Smooth muscle cell (in vitro differentiated cells): Measurements from ENCODE around the gene TEC. TPM values are rescaled to one million over a fixed set of nuclear protein-coding genes. Genes with fewer than 3 reads are reported as not detected.

Experiments used
- DNase-seq: peaks from one replicate; lab custom pipeline; 2025; ENCODE audit not compliant: unreplicated experiment; lab: John Stamatoyannopoulos, UW
- H2AFZ ChIP-seq: fragments of 200-600 bp; sonication (generic); 2 replicates; pipeline ENCODE4 v1.6.0; 2016; ENCODE audit warnings: antibody characterized with exemption, low read depth, mild to moderate bottlenecking
- H3F3A ChIP-seq: fragments of 200-600 bp; sonication (generic); 2 replicates; pipeline ENCODE4 v1.6.0; 2017; ENCODE audit warnings: antibody characterized with exemption, low read depth
- H3K27ac ChIP-seq: fragments of 200-600 bp; sonication (generic); 2 replicates; pipeline ENCODE4 v1.5.1; 2016; ENCODE audit warnings: low read depth, mild to moderate bottlenecking
- H3K27me3 ChIP-seq: fragments of 200-600 bp; sonication (generic); 2 replicates; pipeline ENCODE4 v1.6.1; 2016; ENCODE audit warnings: low read depth, mild to moderate bottlenecking
- H3K36me3 ChIP-seq: fragments of 200-600 bp; sonication (generic); 2 replicates; pipeline ENCODE4 v1.5.1; 2016; ENCODE audit warnings: low read depth
- H3K4me1 ChIP-seq: fragments of 200-600 bp; sonication (generic); 2 replicates; pipeline ENCODE4 v1.5.1; 2016; ENCODE audit warnings: low read depth
- H3K4me2 ChIP-seq: fragments of 200-600 bp; sonication (generic); 2 replicates; pipeline ENCODE4 v1.6.0; 2016; ENCODE audit warnings: mild to moderate bottlenecking
- H3K4me3 ChIP-seq: fragments of 200-600 bp; sonication (generic); 2 replicates; pipeline ENCODE4 v1.5.1; 2016; ENCODE audit warnings: mild to moderate bottlenecking
- H3K79me2 ChIP-seq: fragments of 200-600 bp; sonication (generic); 2 replicates; pipeline ENCODE4 v1.6.0; 2016; ENCODE audit warnings: low read depth, mild to moderate bottlenecking
- H3K9ac ChIP-seq: fragments of 200-600 bp; sonication (generic); 2 replicates; pipeline ENCODE4 v1.6.0; 2016; ENCODE audit warnings: low read depth
- H3K9me3 ChIP-seq: fragments of 200-600 bp; sonication (generic); replicated peaks from 2 replicates; pipeline ENCODE4 v1.5.1; 2016; ENCODE audit warnings: low read depth
- H4K20me1 ChIP-seq: fragments of 200-600 bp; sonication (generic); 2 replicates; pipeline ENCODE4 v1.6.0; 2016; ENCODE audit warnings: low read depth
- WGBS: methylation state at CpG from one replicate; pipeline ENCODE4 v1.1.7; 2016; ENCODE audit warnings: low lambda C conversion rate; 5-methylcytosine and 5-hydroxymethylcytosine counted together
- polyA plus RNA-seq: library from polyadenylated mRNA; unstranded; fragments of >200 nt; fragmentation: Nextera tagmentation; extraction: Ambion mirVana; gene quantifications from 2 replicates; pipeline ENCODE4 v1.2.1, GENCODE V29; 2016
- total RNA-seq: library from RNA; depleted of rRNA; stranded (reverse); fragments of >200 nt; gene quantifications from 2 replicates; pipeline ENCODE4 v1.2.3, GENCODE V29; 2014
- TF ChIP-seq, protein P1 (sequence below): fragments of 200-600 bp; sonication (generic); IDR thresholded peaks from 2 replicates; pipeline ENCODE4 v1.5.1; 2017; ENCODE audit warnings: borderline replicate concordance, mild to moderate bottlenecking, antibody characterized with exemption; ENCODE audit not compliant: insufficient read depth, poor library complexity, severe bottlenecking

Gene TEC
- total and polyA plus RNA-seq, 2 experiments from 2014 or later = 0.14 to 1.8 TPM

DNA sequence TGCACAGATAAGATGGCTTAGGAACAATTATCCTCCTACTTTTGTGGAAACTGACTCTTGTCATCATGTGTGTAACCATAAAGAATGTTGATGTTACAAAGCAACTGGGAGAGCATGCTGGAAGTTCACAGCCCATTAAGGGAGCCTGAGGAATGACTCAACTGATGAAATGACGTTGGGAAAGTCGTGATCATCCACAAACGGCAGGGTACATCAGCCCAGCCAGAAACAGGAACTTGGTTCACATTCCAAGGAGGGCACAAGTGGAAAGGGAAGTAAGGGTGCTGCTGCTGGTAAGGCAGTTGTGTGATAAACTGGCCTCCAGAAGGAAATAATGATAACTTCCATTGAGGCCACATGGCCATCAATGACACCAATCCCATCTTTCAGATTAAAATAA lies 6.7 kb downstream of the TEC start:
- TF ChIP-seq, protein P1, sequence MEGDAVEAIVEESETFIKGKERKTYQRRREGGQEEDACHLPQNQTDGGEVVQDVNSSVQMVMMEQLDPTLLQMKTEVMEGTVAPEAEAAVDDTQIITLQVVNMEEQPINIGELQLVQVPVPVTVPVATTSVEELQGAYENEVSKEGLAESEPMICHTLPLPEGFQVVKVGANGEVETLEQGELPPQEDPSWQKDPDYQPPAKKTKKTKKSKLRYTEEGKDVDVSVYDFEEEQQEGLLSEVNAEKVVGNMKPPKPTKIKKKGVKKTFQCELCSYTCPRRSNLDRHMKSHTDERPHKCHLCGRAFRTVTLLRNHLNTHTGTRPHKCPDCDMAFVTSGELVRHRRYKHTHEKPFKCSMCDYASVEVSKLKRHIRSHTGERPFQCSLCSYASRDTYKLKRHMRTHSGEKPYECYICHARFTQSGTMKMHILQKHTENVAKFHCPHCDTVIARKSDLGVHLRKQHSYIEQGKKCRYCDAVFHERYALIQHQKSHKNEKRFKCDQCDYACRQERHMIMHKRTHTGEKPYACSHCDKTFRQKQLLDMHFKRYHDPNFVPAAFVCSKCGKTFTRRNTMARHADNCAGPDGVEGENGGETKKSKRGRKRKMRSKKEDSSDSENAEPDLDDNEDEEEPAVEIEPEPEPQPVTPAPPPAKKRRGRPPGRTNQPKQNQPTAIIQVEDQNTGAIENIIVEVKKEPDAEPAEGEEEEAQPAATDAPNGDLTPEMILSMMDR = no peak
- Histone ChIP-seq H3K27ac (no peak overlapping the region), H3K36me3 (no peaks in the 10 kb centered on the region), H3K27me3 (no peaks in the 10 kb centered on the region), H4K20me1 (no peaks in the 10 kb centered on the region), H3K79me2 (no peaks in the 10 kb centered on the region), H2AFZ (no peak overlapping the region), H3K4me3 (no peak overlapping the region), H3F3A (no peaks in the 10 kb centered on the region), H3K4me1 (no peaks in the 10 kb centered on the region), H3K4me2 (no peak overlapping the region), H3K9me3 (no peaks in the 10 kb centered on the region), H3K9ac (no peak overlapping the region)
- 17% methylated on average over 3 of the region's 3 CpGs for WGBS
- no peak for DNase-seq

DNA sequence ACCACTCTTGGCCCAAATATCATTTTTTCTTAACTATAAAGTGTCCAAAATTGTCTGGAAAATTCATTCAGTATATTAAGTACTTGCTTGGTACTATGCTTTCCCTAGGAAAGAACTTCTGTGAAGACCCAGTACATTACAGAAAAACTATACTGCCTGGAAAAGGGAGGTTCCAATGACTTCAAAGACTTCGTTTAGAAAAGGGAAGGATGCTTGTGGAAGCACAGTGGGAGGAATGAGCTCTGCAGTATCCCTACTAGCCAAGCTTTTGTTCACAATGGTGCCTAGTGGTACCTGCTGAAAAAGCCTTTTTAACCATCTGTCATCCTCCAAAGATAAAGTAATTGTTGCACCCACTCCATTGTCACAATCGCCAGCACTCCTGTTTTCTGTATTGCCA lies 7.2 kb downstream of the TEC start:
- TF ChIP-seq, protein P1 = no peak
- no peaks in the 10 kb centered on the region for H4K20me1 ChIP-seq

DNA sequence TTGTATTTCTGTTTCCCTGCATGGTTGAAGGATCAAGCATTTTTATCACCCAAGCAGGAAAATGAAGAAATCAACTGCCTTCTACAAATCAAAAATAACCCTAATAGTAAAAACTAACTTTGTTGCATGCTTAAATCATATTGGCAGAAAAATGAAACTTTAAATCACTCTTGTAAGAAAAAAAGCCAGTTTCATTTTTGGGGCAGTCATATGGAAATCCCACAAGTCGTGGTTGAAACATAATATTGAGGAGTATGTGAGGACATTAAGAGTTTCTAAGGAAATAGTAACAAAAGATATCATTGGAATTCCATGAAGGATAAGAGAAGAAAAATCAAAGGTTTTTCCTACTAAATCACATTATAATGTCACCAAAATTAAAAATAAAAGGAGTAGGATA lies 8.4 kb downstream of the TEC start:
- Histone ChIP-seq H2AFZ (no peak overlapping the region), H3K27ac (no peak overlapping the region), H3K4me2 (no peak overlapping the region), H3F3A (no peaks in the 10 kb centered on the region), H3K9ac (no peak overlapping the region), H3K4me1 (no peaks in the 10 kb centered on the region), H3K79me2 (no peaks in the 10 kb centered on the region), H4K20me1 (no peaks in the 10 kb centered on the region), H3K36me3 (no peaks in the 10 kb centered on the region), H3K9me3 (no peaks in the 10 kb centered on the region), H3K4me3 (no peak overlapping the region), H3K27me3 (no peaks in the 10 kb centered on the region)
- no peak for DNase-seq
- WGBS = 79% methylated on average over 1 of the region's 1 CpG
- TF ChIP-seq, protein P1 = no peak

More for the DNA sequence above, 7.2 kb downstream of the TEC start:
- H2AFZ ChIP-seq = no peak overlapping the region
- no peaks in the 10 kb centered on the region for H3K36me3 ChIP-seq
- no peak overlapping the region for H3K4me3 ChIP-seq
- H3K9ac ChIP-seq = no peak overlapping the region
- H3F3A ChIP-seq = no peaks in the 10 kb centered on the region
- no peaks in the 10 kb centered on the region for H3K27me3 ChIP-seq
- no peak overlapping the region for H3K27ac ChIP-seq
- no peak overlapping the region for H3K4me2 ChIP-seq
- no peaks in the 10 kb centered on the region for H3K79me2 ChIP-seq
- WGBS = 73% methylated on average over 2 of the region's 2 CpGs
- H3K9me3 ChIP-seq = no peaks in the 10 kb centered on the region
- H3K4me1 ChIP-seq = no peaks in the 10 kb centered on the region
- DNase-seq = no peak

DNA sequence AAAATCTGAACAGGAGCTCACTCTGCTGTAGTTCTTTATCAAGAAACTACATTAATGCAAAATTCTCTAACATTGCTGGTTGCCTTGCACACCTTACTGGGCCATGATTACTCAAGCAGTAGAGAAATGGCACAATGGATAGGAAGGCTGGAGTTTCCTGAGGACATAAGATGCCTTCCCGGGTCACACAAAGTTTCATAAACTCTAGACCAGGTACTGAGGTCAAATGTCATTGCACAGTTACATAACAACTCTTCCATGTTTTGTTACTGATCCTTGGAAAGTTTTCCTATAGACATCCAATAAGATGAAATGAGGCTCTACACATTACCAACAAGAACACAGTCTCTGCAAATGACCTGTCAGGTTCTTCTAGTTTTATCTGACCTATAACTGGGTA lies 9.9 kb downstream of the TEC start:
- Histone ChIP-seq H2AFZ (no peak overlapping the region), H3K36me3 (no peaks in the 10 kb centered on the region), H3K27ac (no peak overlapping the region), H3K27me3 (no peaks in the 10 kb centered on the region), H3K4me2 (no peak overlapping the region), H3K4me3 (no peak overlapping the region), H3K9ac (no peak overlapping the region), H4K20me1 (no peaks in the 10 kb centered on the region), H3F3A (no peaks in the 10 kb centered on the region), H3K79me2 (no peaks in the 10 kb centered on the region), H3K9me3 (no peaks in the 10 kb centered on the region), H3K4me1 (no peaks in the 10 kb centered on the region)
- WGBS = 81% methylated on average over 1 of the region's 1 CpG
- TF ChIP-seq, protein P1 = no peak
- DNase-seq = no peak
